GM19397 (cell line): ENCODE data around the gene GRN.
"Not testable (repeated sequence)": the region's sequence is repeated elsewhere in the genome, so short reads cannot be mapped to it uniquely, and the experiment has no call there.

Source experiments
- ATAC-seq: cut with Tn5 transposase; IDR thresholded peaks from one replicate; pipeline ENCODE4 v1.9.1; 2021; ENCODE audit warnings: mild to moderate bottlenecking, moderate library complexity; ENCODE audit not compliant: unreplicated experiment

The GRN gene

DNA sequence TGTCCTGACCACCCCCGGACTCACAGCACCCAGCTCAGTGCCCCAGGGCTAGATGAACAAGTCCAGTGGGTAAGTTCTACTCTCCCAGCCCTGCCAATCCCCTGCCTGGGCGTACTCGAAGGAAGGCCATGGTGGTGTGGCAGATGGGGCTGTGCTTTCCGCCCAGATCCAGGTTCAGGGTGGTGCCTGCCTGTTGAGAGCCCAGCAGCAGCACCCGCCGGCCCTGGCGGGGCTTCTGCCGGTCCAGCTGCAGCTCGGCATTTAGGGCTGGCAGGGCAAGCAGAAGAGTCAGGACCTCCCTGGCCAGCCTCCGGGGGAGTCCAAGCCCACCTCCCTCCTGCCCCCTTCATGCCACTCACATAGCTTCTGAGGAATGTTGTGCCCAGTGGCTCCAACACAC lies 34.8 kb downstream of the GRN start:
- no peak for ATAC-seq

- ATAC-seq = no peak
Measured at GRCh38 chr17:44380767-44381166, 35.7 kb downstream of the GRN start.

DNA sequence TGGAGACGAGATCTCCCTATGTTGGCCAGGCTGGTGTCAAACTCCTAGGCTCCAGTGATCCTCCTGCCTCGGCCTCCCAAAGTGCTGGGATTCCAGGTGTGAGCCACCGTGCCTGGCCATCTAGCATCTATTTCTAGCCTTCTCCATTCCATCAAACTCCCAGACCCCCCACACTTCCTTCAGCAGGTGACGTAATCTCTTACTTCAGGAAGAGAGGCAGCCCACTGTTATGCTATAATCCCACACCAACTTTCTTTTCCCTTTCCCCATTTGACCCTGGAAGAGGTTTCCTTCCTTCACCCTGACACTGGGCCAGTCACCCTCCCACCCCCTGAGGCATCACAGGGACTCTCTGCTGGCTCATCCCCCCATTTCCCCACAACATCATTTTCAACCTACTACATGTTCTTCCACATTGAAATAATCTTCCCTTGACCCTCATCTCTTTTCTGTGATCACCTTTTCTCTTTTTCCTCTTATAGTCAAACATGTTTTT lies 36.8 kb downstream of the GRN start:
- ATAC-seq = no peak

DNA sequence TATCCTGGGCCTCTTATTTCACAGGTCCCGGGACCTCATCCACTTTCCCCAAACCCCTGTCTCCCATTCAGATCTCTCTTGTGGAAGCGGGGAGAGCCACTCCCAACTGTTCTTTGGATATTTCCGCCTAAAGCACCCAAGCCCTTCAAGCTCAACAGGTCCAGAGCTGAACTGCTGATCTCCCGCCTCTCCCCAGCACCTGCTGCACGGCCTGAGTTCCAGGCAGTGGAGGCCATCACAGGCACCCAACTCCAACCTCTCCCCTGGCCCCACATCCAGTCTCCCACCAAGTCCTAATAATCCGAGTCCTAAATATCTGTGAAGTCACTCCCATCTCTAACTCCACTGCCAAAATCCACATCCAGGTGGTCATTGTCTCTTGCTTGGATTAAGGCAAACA lies 37.8 kb downstream of the GRN start:
- ATAC-seq = no peak

- ATAC-seq = no peak
Measured at GRCh38 chr17:44383363-44383762, 38.3 kb downstream of the GRN start.

GRCh38 chr17:44383861-44384260 lies 38.8 kb downstream of the GRN start:
- ATAC-seq = no peak

GRCh38 chr17:44384281-44384822 lies 39.2 kb downstream of the GRN start:
- no peak for ATAC-seq

GRCh38 chr17:44384823-44385286 lies 39.8 kb downstream of the GRN start:
- no peak for ATAC-seq

GRCh38 chr17:44385287-44386181 lies 40.4 kb downstream of the GRN start:
- ATAC-seq = no peak

DNA sequence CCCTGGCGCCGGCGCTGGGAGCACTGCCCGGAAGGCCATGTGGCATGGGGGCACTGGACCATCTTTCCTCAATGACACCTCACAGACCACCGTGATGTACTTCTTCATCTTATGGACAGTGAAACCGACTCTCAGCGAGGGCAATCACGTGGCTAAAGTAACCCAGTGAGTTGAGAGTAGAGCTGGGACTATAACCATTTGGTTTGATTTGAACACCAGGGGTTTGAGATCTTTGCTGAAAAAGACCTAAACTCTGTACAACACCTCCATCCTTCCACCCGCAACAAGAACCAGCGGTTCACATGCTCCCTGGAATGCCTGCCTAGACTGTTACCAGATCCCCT lies 41.1 kb downstream of the GRN start:
- no peak for ATAC-seq

GRCh38 chr17:44387804-44388203 lies 42.7 kb downstream of the GRN start:
- no peak for ATAC-seq

DNA sequence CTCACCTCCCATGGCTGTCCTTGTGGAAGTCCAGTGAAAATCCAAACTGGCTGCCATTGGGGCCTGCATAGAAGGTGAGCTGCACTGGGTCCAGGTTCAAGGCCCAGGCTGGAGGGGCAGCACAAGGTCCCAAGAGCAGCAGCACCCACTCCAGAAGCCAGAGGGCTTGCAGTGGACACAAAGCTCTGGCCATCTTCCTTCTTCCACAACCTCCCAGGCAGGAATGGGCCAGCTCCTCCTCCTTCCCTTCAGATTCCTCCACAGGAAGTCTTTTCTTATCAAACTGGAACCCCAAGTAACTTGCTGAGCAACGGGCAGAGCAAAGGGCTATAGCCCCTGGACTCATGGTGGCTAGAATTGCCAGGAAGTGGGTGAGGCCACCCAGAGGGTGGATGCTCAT lies 44.2 kb downstream of the GRN start, which contains the start of gene ITGA2B:
Gene ITGA2B, minus strand, starts transcription at position 369 of the 400 bp plus-strand sequence. Its CDS starts 176 bp downstream, at position 193.
- ATAC-seq = no peak

- no peak for ATAC-seq
Measured at GRCh38 chr17:44389723-44390202, 44.7 kb downstream of the GRN start.

- ATAC-seq = no peak
Measured at GRCh38 chr17:44390250-44390870, 45.3 kb downstream of the GRN start.

- ATAC-seq = not testable (repeated sequence)
Measured at GRCh38 chr17:44394112-44394511, 49.0 kb downstream of the GRN start.

- no peak for ATAC-seq
Measured at GRCh38 chr17:44394833-44395232, 49.7 kb downstream of the GRN start.

DNA sequence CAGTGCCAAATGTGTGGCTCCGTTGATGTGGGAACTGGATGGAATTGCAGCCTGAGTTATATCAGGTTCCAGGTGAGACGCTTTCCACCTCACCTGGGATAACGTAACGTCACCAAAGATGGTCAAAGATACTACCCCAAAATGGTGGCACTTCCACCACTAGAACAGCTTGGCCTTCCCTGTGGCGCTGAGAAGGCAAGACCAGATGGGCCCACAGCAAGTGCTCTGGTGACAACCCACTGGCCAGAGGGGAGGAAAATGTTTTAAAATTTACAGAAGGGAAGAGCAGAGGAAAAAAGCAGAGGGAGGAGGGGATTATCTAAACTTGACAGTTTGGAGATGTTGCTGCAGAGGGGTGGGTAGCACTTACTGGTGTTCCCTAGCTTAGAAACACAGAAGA lies 51.8 kb downstream of the GRN start:
- ATAC-seq = no peak

DNA sequence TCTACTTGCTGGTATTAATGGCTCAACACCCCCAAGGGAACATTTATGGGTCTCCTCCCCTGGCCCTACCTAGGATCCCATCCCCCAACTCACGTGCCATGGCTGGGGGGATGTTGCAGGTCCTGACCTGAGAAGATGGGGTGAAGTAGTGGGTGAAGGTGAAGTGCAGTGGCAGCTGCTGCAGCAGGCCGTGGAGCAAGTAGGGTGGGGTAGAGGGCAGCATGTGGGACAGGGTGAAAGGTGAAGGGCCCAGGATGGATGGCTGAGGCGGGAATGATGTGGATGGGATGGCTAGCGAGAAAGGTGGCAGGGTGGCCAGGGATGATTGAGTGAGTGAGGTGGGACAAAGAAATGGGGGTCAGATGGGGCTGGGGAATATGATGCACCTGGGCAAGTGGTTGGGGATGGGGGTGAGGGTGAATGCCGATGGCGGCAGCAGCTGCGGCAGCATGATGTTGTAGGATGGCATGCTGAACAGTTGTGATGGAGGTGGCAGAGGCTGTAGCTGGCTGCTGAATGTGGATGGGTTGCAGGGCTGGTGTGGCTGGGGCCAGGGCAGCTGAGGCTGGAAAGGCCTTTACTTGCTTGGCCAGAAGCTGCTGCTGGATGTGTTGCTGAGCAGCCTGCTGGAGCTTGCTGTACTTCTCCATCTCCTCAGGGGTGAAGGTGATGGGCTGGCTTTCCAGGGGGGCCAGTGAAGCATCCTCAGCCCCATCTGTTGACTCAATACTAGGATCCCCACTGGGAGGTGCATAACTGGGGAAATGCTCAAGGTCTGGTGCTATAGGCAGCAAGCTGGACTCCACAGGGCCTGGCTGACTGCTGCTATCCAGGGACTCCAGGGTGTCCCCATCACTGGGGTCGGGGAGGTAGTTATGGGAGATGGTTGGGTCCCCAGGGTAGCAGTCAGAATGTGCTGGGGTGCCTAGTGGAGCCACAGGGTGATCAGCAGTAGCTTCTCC lies 52.7 kb downstream of the GRN start:
- no peak for ATAC-seq

GRCh38 chr17:44398692-44399691 lies 53.9 kb downstream of the GRN start:
- no peak for ATAC-seq
